Activated T-cell treated with anti-CD3 and anti-CD28 coated beads for 24 hours (primary cell): ENCODE data around the gene ZSCAN26.
"Not testable (repeated sequence)": the region's sequence is repeated elsewhere in the genome, so short reads cannot be mapped to it uniquely, and the experiment has no call there.

ENCODE experiments used
- DNase-seq: peaks from one replicate; pipeline ENCODE4 v3.0.0-alpha.2; 2020; ENCODE audit warnings: low read depth

The ZSCAN26 gene

GRCh38 chr6:28257042-28257441 is 9.9 kb upstream of the ZSCAN26 start:
- DNase-seq, result no peak

DNA sequence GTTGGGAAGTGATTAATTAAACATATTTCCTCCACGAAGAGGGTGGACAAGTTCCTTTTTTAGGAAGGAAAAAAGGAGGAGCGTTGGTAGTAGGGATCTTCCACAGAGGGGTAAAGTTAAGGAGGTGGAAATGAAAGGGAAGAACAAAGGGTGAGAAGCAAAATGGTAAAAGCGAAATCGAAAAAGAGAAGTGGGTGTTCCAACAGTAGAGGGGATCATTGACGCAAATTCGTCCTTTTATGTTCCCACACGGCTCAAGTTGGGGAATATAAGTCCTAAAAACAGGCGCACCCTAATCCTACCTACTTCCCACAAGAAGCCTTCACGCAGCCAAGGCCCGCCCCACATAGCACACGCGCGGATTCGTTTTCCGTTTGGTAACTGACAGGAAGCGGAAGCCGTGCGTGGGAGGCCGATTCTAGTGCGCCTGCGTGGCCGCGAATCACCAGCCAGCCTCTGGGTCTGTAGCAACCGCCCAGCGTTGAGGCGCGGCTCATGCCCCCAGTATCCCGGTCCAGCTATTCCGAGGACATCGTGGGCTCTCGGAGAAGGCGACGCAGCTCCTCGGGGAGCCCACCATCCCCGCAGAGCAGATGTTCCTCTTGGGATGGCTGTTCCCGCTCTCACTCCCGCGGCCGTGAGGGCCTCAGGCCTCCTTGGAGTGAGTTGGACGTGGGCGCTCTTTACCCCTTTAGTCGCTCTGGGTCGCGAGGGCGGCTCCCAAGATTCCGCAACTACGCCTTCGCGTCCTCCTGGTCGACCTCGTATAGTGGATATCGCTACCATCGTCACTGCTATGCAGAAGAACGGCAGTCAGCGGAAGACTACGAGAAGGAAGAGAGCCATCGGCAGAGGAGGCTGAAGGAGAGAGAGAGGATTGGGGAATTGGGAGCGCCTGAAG is 7.8 kb upstream of the ZSCAN26 start, which contains the start of gene NKAPL:
Gene NKAPL (plus strand): TSS at position 421 of the 901 bp plus-strand sequence. CDS start 75 bp downstream, at position 496.
- peak; percentile 52 for DNase-seq

DNA sequence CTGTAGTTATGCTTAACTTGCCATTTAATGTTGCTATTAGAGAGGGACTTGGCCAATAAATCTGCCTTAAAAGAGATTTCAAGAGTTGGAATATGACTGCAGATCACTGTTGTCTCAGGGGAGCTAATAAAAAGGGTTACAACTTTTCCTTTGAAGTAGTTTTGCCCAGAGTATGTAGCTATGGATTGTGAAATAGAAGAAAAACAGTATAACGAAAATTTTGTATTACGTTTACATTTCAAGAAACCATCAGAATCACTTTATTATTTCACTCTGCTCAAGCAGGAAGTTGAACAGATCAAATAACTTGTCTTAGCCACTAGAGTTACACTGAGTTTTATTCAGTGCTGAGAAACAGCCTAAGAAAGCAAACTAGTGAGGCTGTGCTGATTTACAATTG is 3.0 kb upstream of the ZSCAN26 start:
- no peak for DNase-seq

GRCh38 chr6:28264834-28265401 is 2.0 kb upstream of the ZSCAN26 start:
- no peak for DNase-seq

- DNase-seq, result no peak
These were observed 381 bp upstream of the ZSCAN26 start for GRCh38 chr6:28266563-28266961.

DNA sequence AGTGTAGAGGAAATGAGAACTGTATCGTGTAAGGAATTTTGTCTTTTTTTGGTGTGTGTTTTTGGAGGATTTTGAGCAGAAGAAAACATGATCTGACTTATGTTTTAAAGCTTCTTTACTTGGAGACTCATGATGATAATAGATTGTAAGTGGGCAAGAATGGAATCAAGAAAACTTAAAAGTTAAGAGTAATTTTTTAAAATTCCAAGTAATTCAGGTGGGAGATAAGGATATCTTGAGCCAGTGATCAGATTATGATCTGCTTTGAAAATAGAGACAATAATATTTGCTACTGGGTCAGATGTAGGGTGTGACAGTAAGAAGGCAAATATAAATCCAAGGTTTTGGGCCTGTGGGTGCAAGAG is 734 bp downstream of the ZSCAN26 start:
- DNase-seq, result no peak

- DNase-seq, result no peak
These were observed 2.5 kb downstream of the ZSCAN26 start for GRCh38 chr6:28269492-28269891.

DNA sequence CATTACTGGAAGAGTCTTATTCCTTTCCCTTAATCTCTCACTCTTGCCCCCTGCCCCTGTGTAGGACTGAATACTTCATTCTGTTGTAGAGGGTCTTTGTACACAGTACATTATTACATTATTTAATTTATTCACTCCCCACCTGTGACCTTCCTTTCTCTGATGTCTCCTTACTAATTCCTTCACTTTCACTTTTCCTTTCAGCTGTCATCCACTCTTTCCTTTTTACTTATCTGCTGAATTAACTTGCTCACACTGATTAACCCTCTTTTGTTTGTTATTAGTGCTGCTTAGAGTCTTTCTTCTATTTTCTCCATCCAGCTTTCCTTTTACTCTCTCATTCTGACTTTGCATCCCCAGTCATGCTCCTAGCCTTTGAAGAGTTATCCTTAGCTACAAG is 7.9 kb downstream of the ZSCAN26 start:
- DNase-seq, result no peak

DNA sequence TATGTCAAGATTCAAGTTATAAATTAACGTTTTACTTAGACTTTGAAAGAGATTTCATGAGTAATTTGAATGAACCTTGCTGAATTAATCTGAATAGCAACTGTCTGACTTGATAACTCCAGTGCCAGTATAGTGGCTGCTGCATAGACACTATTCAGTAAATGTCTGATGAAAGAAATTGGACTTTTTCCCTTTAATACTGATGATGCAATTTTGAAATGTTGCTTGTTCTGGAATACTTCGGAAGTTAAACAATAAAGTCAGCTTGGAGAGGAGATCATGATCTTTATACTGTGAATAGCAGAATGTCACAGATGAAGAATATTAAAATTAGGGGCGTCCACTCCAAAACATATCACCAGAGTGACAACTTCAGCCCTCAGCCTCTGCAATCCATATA is 10.8 kb downstream of the ZSCAN26 start:
- no peak for DNase-seq

- no peak for DNase-seq
These were observed 13.8 kb downstream of the ZSCAN26 start for GRCh38 chr6:28280595-28281287.

- peak; percentile 46 for DNase-seq
These were observed 14.5 kb downstream of the ZSCAN26 start, which contains the start of gene PGBD1 for GRCh38 chr6:28281288-28282064. Gene PGBD1 (plus strand): TSS chr6:28281572. CDS start chr6:28283814, 2,242 bp downstream.

GRCh38 chr6:28282926-28283325 is 16.0 kb downstream of the ZSCAN26 start:
- no peak for DNase-seq

- no peak for DNase-seq
These were observed 24.6 kb downstream of the ZSCAN26 start for GRCh38 chr6:28291573-28291972.

GRCh38 chr6:28295326-28295725 is 28.4 kb downstream of the ZSCAN26 start:
- no peak for DNase-seq

DNA sequence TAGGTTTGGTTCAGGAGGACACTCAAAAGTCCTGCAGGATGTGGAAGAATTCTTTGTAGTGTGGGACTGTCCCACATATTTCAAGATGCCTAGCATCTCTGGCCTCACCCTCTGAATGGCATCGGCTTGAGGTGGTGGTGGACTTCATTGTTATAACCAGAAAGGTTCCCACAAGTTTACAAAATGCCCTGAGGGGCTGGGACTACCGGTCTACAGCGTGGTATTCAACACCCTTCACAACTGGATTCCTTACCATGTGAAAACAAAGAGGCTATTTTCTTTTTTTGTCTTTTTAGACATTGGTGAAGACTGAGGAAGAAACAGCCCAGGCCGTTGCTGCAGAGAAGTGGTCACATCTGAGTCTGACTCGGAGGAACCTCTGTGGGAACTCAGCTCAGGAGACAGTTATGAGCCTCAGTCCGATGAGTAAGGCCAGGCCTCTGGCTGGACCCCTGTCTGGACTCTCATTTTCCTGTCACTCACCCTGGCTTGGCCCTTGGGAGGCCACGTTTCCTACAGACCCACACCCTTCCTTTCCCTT is 29.6 kb downstream of the ZSCAN26 start:
- no peak for DNase-seq

DNA sequence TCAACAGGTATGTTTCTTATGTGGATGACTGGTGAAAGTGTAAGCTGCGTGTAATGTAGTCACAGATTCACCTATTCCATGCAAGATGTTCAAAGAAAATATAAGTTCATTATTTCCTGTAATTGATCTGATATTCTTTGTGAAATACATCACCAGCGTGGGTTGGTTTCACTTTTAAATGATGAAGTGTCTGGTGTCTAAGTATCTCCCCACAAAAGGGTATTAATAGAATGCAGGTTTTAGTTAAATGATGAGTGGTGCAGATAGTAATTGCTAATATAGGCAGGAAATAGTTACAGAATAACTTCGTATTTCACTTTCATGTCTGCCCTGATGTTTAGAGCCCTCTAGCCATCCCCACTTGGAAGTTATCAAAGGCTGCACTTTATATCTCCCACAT is 36.6 kb downstream of the ZSCAN26 start:
- DNase-seq, result no peak

GRCh38 chr6:28306363-28306762 is 39.4 kb downstream of the ZSCAN26 start:
- DNase-seq, result not testable (repeated sequence)

DNA sequence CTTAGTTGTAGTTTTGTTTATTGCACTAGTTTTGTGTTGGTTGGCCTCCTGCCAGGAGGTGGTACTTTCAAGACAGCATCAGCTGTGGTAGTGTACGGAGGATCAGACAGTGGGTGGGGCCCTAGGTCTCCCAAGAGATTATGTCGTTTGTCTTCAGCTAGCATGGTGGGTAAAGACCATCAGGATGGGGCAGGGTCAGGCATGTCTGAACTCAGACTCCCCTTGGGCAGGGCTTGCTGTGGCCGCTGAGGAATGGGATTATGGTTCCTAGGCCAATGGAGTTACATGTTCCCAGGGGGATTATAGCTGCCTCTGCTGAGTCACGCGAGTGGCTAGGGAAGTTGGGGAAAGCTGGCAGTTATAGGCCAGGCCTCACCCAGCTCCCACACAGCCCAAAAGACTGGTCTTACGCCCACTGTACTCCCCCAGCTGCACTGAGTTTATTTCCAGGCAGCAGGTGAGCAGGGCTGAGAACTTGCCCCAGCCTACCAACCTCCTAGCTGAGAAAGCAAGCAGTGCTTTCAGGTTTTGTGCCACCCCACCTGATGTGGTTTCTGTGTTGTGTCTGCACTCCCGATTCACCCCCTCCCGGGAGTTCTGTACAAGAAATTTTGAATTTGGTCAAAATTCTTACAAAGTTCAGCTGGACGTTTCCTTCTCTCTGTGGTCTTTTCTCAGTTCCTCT is 44.3 kb downstream of the ZSCAN26 start:
- DNase-seq, result no peak

GRCh38 chr6:28312939-28313338 is 46.0 kb downstream of the ZSCAN26 start:
- DNase-seq, result no peak

- no peak for DNase-seq
These were observed 48.7 kb downstream of the ZSCAN26 start for GRCh38 chr6:28315628-28316027.

- DNase-seq, result not testable (repeated sequence)
These were observed 50.9 kb downstream of the ZSCAN26 start for GRCh38 chr6:28317866-28318265.
